Kidney tubule cell (primary cell): ENCODE data around the gene ERFE.
"Not testable (repeated sequence)": the region's sequence is repeated elsewhere in the genome, so short reads cannot be mapped to it uniquely, and the experiment has no call there.

ENCODE experiments used
- DNase-seq: peaks from one replicate; pipeline ENCODE4 v3.0.0-alpha.2; 2018; ENCODE audit warnings: low spot score

Gene ERFE

GRCh38 chr2:238158509-238159070 is at the start of gene ERFE:
Gene ERFE (plus strand): TSS chr2:238158970. CDS start chr2:238159008, 38 bp downstream.
- peak; percentile 63 for DNase-seq

GRCh38 chr2:238113611-238114010 is 45.2 kb upstream of the ERFE start:
- DNase-seq: no peak

- DNase-seq: no peak
Measured at GRCh38 chr2:238114331-238114841, 44.4 kb upstream of the ERFE start.

GRCh38 chr2:238114851-238115660 is 43.7 kb upstream of the ERFE start:
- DNase-seq: no peak

- not testable (repeated sequence) for DNase-seq
Measured at GRCh38 chr2:238115709-238116108, 43.1 kb upstream of the ERFE start.

GRCh38 chr2:238116298-238117198 is 42.2 kb upstream of the ERFE start:
- DNase-seq: no peak

GRCh38 chr2:238117199-238118154 is 41.3 kb upstream of the ERFE start:
- peak; percentile 35 for DNase-seq

GRCh38 chr2:238119756-238120462 is 38.9 kb upstream of the ERFE start:
- DNase-seq: no peak

- DNase-seq: no peak
Measured at GRCh38 chr2:238120463-238121298, 38.1 kb upstream of the ERFE start.

GRCh38 chr2:238121511-238122286 is 37.1 kb upstream of the ERFE start:
- no peak for DNase-seq

- no peak for DNase-seq
Measured at GRCh38 chr2:238122287-238123217, 36.2 kb upstream of the ERFE start.

- no peak for DNase-seq
Measured at GRCh38 chr2:238123218-238123971, 35.4 kb upstream of the ERFE start.

- no peak for DNase-seq
Measured at GRCh38 chr2:238123991-238124470, 34.7 kb upstream of the ERFE start.

GRCh38 chr2:238124488-238125126 is 34.2 kb upstream of the ERFE start:
- no peak for DNase-seq

GRCh38 chr2:238125127-238125885 is 33.5 kb upstream of the ERFE start:
- no peak for DNase-seq

- no peak for DNase-seq
Measured at GRCh38 chr2:238126338-238126737, 32.4 kb upstream of the ERFE start.
